Body of pancreas (tissue), 4 donors: ENCODE measurements around the gene C14orf119. TPM values are rescaled to one million over a fixed set of nuclear protein-coding genes. Genes with fewer than 3 reads are reported as not detected.

Experiments
- ATAC-seq: fragments of 150-250 bp; one replicate; pipeline ENCODE4 v1.9.1; 2016
- DNase-seq, 4 donors: peaks; one replicate each; pipeline ENCODE4 v3.0.0-alpha.2; 2019
- H3K27ac ChIP-seq, 4 donors: fragments of 200-600 bp; sonication (generic); 1 replicate in 3 of 4; 2 replicates in 1 of 4; pipeline versions ENCODE4 v1.5.1 to v1.6.1; 2016 to 2019; ENCODE audit warnings: mild to moderate bottlenecking in 1 of 4, mixed read lengths in 1 of 4, moderate library complexity in 1 of 4
- H3K27me3 ChIP-seq, 2 donors: fragments of 200-600 bp; sonication (generic); one replicate each; pipeline ENCODE4 v1.6.0; 2016; ENCODE audit warnings: mild to moderate bottlenecking in 1 of 2
- H3K36me3 ChIP-seq, 2 donors: fragments of 200-600 bp; sonication (generic); replicated peaks in 1 of 2; 2 replicates each; pipeline ENCODE4 v1.5.1; 2016; ENCODE audit warnings: low read depth in 2 of 2; ENCODE audit not compliant: insufficient read depth in 1 of 2
- H3K4me1 ChIP-seq: fragments of 200-600 bp; sonication (generic); one replicate; pipeline ENCODE4 v1.6.0; 2016
- H3K4me3 ChIP-seq, 2 donors: fragments of 200-600 bp; sonication (generic); 1 replicate in 1 of 2; 2 replicates in 1 of 2; pipeline ENCODE4 v1.5.1; 2016 to 2019
- H3K9me3 ChIP-seq, 3 donors: fragments of 200-600 bp; sonication (generic); 1 replicate in 2 of 3; 2 replicates in 1 of 3; pipeline ENCODE4 v1.5.1; 2016
- CTCF ChIP-seq, 7 experiments: fragments of 450-650 bp in 4 of 7; fragments of 200-600 bp in 3 of 7; sonication (generic) in 3 of 7; IDR thresholded peaks; one replicate each; pipeline ENCODE4 v1.5.1; 2016 to 2019; ENCODE audit warnings: antibody characterized with exemption in 7 of 7
- POLR2A ChIP-seq, 3 donors: fragments of 450-650 bp; IDR thresholded peaks; one replicate each; pipeline ENCODE4 v1.6.1; 2016; ENCODE audit warnings: antibody characterized with exemption in 3 of 3, mild to moderate bottlenecking in 2 of 3
- WGBS, 2 donors: methylation state at CpG; one replicate each; pipeline ENCODE4 v1.1.5; 2017; 5-methylcytosine and 5-hydroxymethylcytosine counted together
- intact Hi-C: fragments of 100-400 bp; cut with DNase I; formaldehyde crosslinking; loops from one replicate; pipeline ENCODE4 v1.15.1; 2023
- total RNA-seq, 2 donors: library from RNA; depleted of rRNA; stranded (reverse); fragments of >200 nt; gene quantifications; one replicate each; pipeline ENCODE4 v1.1.0, GENCODE V29; 2016

Gene C14orf119
- total RNA-seq, 2 donors from 2014 or later = 3.6 to 7.0 TPM

- Histone ChIP-seq H3K27ac (no peak overlapping the region), H3K4me3 (no peak overlapping the region), H3K27me3 (no peaks in the 10 kb centered on the region), H3K4me1 (peaks cover 9% of the 10 kb centered on the region), H3K36me3 (no peaks in the 10 kb centered on the region), H3K9me3 (no peaks in the 10 kb centered on the region)
- 60 to 69% methylated on average over 16 of the region's 16 CpGs for WGBS, 2 donors
- no peak for TF ChIP-seq POLR2A (IDR thresholded peaks at IDR 0.05)
- no peak for TF ChIP-seq CTCF (IDR thresholded peaks at IDR 0.05)
- intact Hi-C loops = loop anchor here (5.0 kb wide), 1 partner anchor 68 kb away; no protein-coding TSS in a partner anchor
- peak in 1 of 4 donors; percentile 37 for DNase-seq
- ATAC-seq = no peak
These were observed 24.3 kb downstream of the C14orf119 start for GRCh38 chr14:23119363-23120327.

- intact Hi-C loops = no loop called here
- TF ChIP-seq POLR2A (IDR thresholded peaks at IDR 0.05) (no peak), CTCF (IDR thresholded peaks at IDR 0.05) (peak; percentile 99 to 100 (median 100))
These were observed 25.4 kb downstream of the C14orf119 start for GRCh38 chr14:23120541-23121251.

GRCh38 chr14:23121361-23121771 is 26.1 kb downstream of the C14orf119 start:
- intact Hi-C loops = no loop called here
- H3K27ac ChIP-seq = peak overlapping the region in 1 of 4 donors; percentile 20
- peak; percentile 25 to 68 (median 56) for DNase-seq
- no peaks in the 10 kb centered on the region for H3K9me3 ChIP-seq
- TF ChIP-seq POLR2A (IDR thresholded peaks at IDR 0.05) = peak in 1 of 3 donors; percentile 25
- TF ChIP-seq CTCF (IDR thresholded peaks at IDR 0.05) = no peak
- peaks cover 9% of the 10 kb centered on the region for H3K4me1 ChIP-seq
- H3K4me3 ChIP-seq = no peak overlapping the region
- ATAC-seq = peak; percentile 14
- no peaks in the 10 kb centered on the region for H3K27me3 ChIP-seq
- 11 to 25% methylated on average over 6 of the region's 6 CpGs for WGBS, 2 donors
- no peaks in the 10 kb centered on the region for H3K36me3 ChIP-seq

More at GRCh38 chr14:23120541-23121251, 25.4 kb downstream of the C14orf119 start:
- peak; percentile 92 to 94 (median 93) for DNase-seq
- H3K4me3 ChIP-seq = no peak overlapping the region
- 14 to 30% methylated on average over 5 to 9 of the region's 9 CpGs for WGBS, 2 donors
- peak; percentile 91 for ATAC-seq
- H3K27ac ChIP-seq = peak overlapping the region in 1 of 4 donors; percentile 20
- no peaks in the 10 kb centered on the region for H3K27me3 ChIP-seq
- peaks cover 9% of the 10 kb centered on the region for H3K4me1 ChIP-seq
- H3K36me3 ChIP-seq = no peaks in the 10 kb centered on the region
- H3K9me3 ChIP-seq = no peaks in the 10 kb centered on the region

- intact Hi-C loops = no loop called here
- H3K9me3 ChIP-seq = no peaks in the 10 kb centered on the region
- DNase-seq = no peak
- no peaks in the 10 kb centered on the region for H3K36me3 ChIP-seq
- no peak for ATAC-seq
- 82 to 92% methylated on average over 5 to 6 of the region's 6 CpGs for WGBS, 2 donors
- H3K4me3 ChIP-seq = no peak overlapping the region
- no peak overlapping the region for H3K27ac ChIP-seq
- H3K4me1 ChIP-seq = peaks cover 9% of the 10 kb centered on the region
- no peaks in the 10 kb centered on the region for H3K27me3 ChIP-seq
- TF ChIP-seq CTCF (IDR thresholded peaks at IDR 0.05) = no peak
These were observed 26.8 kb downstream of the C14orf119 start for GRCh38 chr14:23122086-23122485.
